ENCODE data around the gene GTF2IRD1.
"Not testable (repeated sequence)": the region's sequence is repeated elsewhere in the genome, so short reads cannot be mapped to it uniquely, and the experiment has no call there.

- TF ChIP-seq CTCF (conservative IDR thresholded peaks at IDR 0.05; ENCODE audit: low read depth, low read length); CEBPB (IDR thresholded peaks at IDR 0.05; ENCODE audit: low read depth, low read length); POLR2A (IDR thresholded peaks at IDR 0.05; ENCODE audit: low read depth, low read length); USF2 (IDR thresholded peaks at IDR 0.05; ENCODE audit: low read depth, low read length); SMC3 (IDR thresholded peaks at IDR 0.05; ENCODE audit: low read depth, low read length); RAD21 (IDR thresholded peaks at IDR 0.05; ENCODE audit: low read length); FOS (IDR thresholded peaks at IDR 0.05; ENCODE audit: low read depth, low read length); NFE2L2 (IDR thresholded peaks at IDR 0.05; ENCODE audit: low read depth, low read length); RFX5 (IDR thresholded peaks at IDR 0.05; ENCODE audit: low read depth, low read length); MXI1 (IDR thresholded peaks at IDR 0.05; ENCODE audit: borderline replicate concordance, low read depth, low read length); RCOR1 (IDR thresholded peaks at IDR 0.05; ENCODE audit: insufficient replicate concordance, low read length); MAFK (IDR thresholded peaks at IDR 0.05; ENCODE audit: low read depth, low read length): not testable (repeated sequence)
- TF ChIP-seq, protein P1, sequence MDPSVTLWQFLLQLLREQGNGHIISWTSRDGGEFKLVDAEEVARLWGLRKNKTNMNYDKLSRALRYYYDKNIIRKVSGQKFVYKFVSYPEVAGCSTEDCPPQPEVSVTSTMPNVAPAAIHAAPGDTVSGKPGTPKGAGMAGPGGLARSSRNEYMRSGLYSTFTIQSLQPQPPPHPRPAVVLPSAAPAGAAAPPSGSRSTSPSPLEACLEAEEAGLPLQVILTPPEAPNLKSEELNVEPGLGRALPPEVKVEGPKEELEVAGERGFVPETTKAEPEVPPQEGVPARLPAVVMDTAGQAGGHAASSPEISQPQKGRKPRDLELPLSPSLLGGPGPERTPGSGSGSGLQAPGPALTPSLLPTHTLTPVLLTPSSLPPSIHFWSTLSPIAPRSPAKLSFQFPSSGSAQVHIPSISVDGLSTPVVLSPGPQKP (IDR thresholded peaks at IDR 0.05; ENCODE audit: borderline replicate concordance, low read depth, low read length) = not testable (repeated sequence)
These were observed 34.5 kb upstream of the GTF2IRD1 start for GRCh38 chr7:74419232-74419631.

All from IMR-90 (cell line).